Loucy (cell line): ENCODE results near the gene EFR3B.

Experiments used
- CTCF ChIP-seq: fragments of 200-600 bp; sonication (generic); conservative IDR thresholded peaks from 2 replicates; pipeline ENCODE4 v1.5.1; 2014; ENCODE audit warnings: mild to moderate bottlenecking, antibody characterized with exemption, low read length
- EZH2phosphoT487 ChIP-seq: fragments of 200-600 bp; IDR thresholded peaks from 2 replicates; pipeline ENCODE4 v1.6.1; 2018; ENCODE audit warnings: antibody characterized with exemption, mild to moderate bottlenecking, moderate library complexity, borderline replicate concordance

GRCh38 chr2:25168256-25169072 lies 126.6 kb downstream of the EFR3B start, which contains the start of gene POMC:
- TF ChIP-seq CTCF (no peak), EZH2phosphoT487 (no peak)
